K562 (cell line): ENCODE measurements around the gene C1orf74.

ENCODE experiments used
- ARID3A ChIP-seq: IDR thresholded peaks from 2 replicates; pipeline ENCODE4 v1.6.1; 2012; ENCODE audit warnings: low read depth, low read length, improper control_type of control experiment, borderline replicate concordance
- BRD4 ChIP-seq: fragments of 200-600 bp; sonication (generic); IDR thresholded peaks from 2 replicates; pipeline ENCODE4 v1.6.1; 2017; ENCODE audit warnings: inconsistent platforms
- CHD2 ChIP-seq: IDR thresholded peaks from 2 replicates; pipeline ENCODE4 v1.6.1; 2011; ENCODE audit warnings: low read depth, low read length
- MED1 ChIP-seq: sonication (generic); formaldehyde crosslinking; IDR thresholded peaks from 2 replicates; pipeline ENCODE4 v1.8.1; 2023; ENCODE audit warnings: missing genetic modification reagents, borderline replicate concordance
- RBM17 ChIP-seq: fragments of 200-400 bp; formaldehyde crosslinking; IDR thresholded peaks from 2 replicates; pipeline ENCODE4 v1.6.1; 2017; ENCODE audit warnings: low read depth, mild to moderate bottlenecking, low read length, borderline replicate concordance
- ZC3H11A ChIP-seq: IDR thresholded peaks from 2 replicates; pipeline ENCODE4 v1.6.1; 2012; ENCODE audit warnings: low read depth, low read length, improper control_type of control experiment
- ZNF253 ChIP-seq: fragments of 250-450 bp; sonication (Bioruptor Pico); conservative IDR thresholded peaks from 2 replicates; pipeline ENCODE4 v1.6.1; 2021; ENCODE audit warnings: mild to moderate bottlenecking
- TF ChIP-seq, protein P1 (sequence below), 3 experiments: IDR thresholded peaks in 2 of 3; conservative IDR thresholded peaks in 1 of 3; 2 replicates each; pipeline ENCODE4 v1.5.1; 2011 to 2012; ENCODE audit warnings: low read length in 3 of 3, mild to moderate bottlenecking in 3 of 3, control low read depth in 2 of 3, improper control_type of control experiment in 1 of 3, inconsistent platforms in 1 of 3, low read depth in 1 of 3, mixed read lengths in 1 of 3, moderate library complexity in 1 of 3; ENCODE audit not compliant: insufficient read depth in 2 of 3
- TF ChIP-seq, protein P2 (sequence below): sonication (generic); formaldehyde crosslinking; IDR thresholded peaks from 2 replicates; pipeline ENCODE4 v1.9.0; 2022; ENCODE audit warnings: mild to moderate bottlenecking, missing genetic modification reagents

DNA sequence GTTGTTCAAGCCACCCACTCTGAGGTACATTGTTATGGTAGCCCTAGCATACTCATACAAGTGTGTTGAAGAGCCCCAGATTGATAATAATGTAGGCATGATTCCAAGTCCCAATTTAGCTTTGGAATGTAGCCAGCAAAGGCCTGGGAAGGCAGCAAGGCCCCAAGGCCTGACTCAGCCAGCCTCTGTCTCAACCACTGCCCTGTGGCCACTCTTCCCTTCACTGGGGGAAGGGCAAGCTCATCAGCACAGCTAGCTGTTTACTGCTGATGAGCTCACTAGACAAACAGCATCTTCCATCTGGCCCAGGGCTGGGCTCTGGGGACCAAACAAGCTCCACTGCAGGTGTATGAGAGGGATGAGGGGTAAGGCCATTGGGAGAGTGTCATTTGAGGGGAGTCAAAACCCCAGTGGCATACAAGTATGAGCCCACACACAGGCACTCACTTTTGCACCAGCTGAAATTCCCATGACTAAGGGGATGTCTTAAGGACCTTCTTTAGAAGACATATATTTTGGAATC is 23.8 kb upstream of the C1orf74 start:
- TF ChIP-seq ZC3H11A (no peak), ZNF253 (no peak), BRD4 (no peak), RBM17 (no peak), ARID3A (no peak), MED1 (no peak), CHD2 (no peak)
- TF ChIP-seq, protein P1, sequence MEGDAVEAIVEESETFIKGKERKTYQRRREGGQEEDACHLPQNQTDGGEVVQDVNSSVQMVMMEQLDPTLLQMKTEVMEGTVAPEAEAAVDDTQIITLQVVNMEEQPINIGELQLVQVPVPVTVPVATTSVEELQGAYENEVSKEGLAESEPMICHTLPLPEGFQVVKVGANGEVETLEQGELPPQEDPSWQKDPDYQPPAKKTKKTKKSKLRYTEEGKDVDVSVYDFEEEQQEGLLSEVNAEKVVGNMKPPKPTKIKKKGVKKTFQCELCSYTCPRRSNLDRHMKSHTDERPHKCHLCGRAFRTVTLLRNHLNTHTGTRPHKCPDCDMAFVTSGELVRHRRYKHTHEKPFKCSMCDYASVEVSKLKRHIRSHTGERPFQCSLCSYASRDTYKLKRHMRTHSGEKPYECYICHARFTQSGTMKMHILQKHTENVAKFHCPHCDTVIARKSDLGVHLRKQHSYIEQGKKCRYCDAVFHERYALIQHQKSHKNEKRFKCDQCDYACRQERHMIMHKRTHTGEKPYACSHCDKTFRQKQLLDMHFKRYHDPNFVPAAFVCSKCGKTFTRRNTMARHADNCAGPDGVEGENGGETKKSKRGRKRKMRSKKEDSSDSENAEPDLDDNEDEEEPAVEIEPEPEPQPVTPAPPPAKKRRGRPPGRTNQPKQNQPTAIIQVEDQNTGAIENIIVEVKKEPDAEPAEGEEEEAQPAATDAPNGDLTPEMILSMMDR (IDR thresholded peaks at IDR 0.05 in 2 of 3, conservative IDR thresholded peaks at IDR 0.05 in 1 of 3; ENCODE audit: insufficient read depth in 2 of 3, low read depth in 1 of 3, low read length in 3 of 3), result no peak
- TF ChIP-seq, protein P2, sequence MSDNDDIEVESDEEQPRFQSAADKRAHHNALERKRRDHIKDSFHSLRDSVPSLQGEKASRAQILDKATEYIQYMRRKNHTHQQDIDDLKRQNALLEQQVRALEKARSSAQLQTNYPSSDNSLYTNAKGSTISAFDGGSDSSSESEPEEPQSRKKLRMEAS (CRISPR knock-in tag), result no peak
